Measurements from ENCODE around the gene SLFN12. TPM values are rescaled to one million over a fixed set of nuclear protein-coding genes. Genes with fewer than 3 reads are reported as not detected.
"Not testable (repeated sequence)": the region's sequence is repeated elsewhere in the genome, so short reads cannot be mapped to it uniquely, and the experiment has no call there.

The SLFN12 gene
- total RNA-seq, 4 donors from 2014 or later: 4.7 to 33.8 (median 7.5) TPM

DNA sequence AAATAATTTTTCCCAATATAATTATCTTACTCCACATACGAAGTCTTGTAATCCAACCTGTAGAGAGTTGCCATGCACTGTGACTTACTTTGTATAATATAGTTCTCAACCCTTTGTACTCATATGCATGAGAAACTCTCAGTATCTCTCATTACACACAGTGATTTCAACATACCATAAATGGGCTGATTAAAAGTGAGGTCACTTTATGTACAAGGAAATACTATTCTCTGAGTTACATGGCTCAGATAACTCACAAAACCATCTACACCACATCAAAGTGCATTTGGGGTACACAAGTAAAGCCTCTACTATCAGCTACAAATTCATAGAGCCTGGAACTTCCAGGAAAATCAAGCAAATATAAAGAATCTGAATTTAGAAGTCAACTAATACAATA is 27.9 kb downstream of the SLFN12 start:
- Histone ChIP-seq H3K4me1 (no peaks in the 10 kb centered on the region), H3K9me3 (no peaks in the 10 kb centered on the region), H3K4me3 (no peak overlapping the region), H3K36me3 (no peaks in the 10 kb centered on the region), H3K27ac (no peak overlapping the region), H3K27me3 (no peaks in the 10 kb centered on the region)
- DNase-seq: no peak
- TF ChIP-seq POLR2A (IDR thresholded peaks at IDR 0.05) (no peak), CTCF (IDR thresholded peaks at IDR 0.05) (no peak)

DNA sequence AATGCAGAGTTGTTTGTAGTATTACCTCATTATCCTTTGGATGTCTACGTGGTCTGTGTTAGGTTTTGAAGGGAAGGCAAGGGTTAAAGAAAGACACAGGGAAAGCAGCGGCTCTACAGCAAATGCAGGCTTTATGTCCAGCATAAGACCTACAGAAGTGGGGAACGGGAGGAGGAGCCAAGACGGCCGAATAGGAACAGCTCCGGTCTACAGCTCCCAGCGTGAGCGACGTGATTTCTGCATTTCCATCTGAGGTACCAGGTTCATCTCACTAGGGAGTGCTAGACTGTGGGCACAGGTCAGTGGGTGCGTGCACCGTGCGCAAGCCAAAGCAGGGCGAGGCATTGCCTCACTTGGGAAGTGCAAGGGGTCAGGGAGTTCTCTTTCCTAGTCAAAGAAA is 38.5 kb downstream of the SLFN12 start:
- DNase-seq, H3K4me1 ChIP-seq, H3K27me3 ChIP-seq, H3K9me3 ChIP-seq, H3K36me3 ChIP-seq, H3K27ac ChIP-seq, H3K4me3 ChIP-seq: not testable (repeated sequence)

- Histone ChIP-seq H3K36me3 (no peaks in the 10 kb centered on the region), H3K27ac (no peak overlapping the region), H3K4me3 (no peak overlapping the region), H3K9me3 (no peaks in the 10 kb centered on the region), H3K4me1 (no peaks in the 10 kb centered on the region), H3K27me3 (no peaks in the 10 kb centered on the region)
- no peak for TF ChIP-seq CTCF (IDR thresholded peaks at IDR 0.05)
- no peak for TF ChIP-seq POLR2A (IDR thresholded peaks at IDR 0.05)
- DNase-seq: no peak
Observed at GRCh38 chr17:35390663-35391062, 41.6 kb downstream of the SLFN12 start.

DNA sequence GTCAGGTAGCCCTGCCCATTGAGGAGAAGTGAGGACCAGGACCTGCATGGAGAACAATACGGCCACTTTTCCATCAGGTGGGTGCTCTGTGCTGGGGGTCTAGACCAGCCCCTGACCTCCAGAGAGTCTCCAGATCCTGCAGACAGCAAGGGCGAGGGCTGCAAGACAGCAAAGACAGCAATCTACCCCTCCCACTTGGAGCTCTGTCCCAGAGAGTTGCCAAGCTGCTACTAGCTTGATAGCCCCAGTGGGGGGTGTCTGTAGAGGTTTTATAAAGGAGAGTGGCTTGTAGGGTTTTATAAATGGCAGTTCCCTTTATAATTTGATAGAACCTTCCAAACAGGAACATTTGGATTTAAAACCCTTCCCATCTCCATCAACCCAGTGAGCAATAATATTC is 42.1 kb downstream of the SLFN12 start:
- Histone ChIP-seq H3K27me3 (no peaks in the 10 kb centered on the region), H3K4me1 (no peaks in the 10 kb centered on the region), H3K27ac (no peak overlapping the region), H3K4me3 (no peak overlapping the region), H3K9me3 (no peaks in the 10 kb centered on the region), H3K36me3 (no peaks in the 10 kb centered on the region)
- TF ChIP-seq POLR2A (IDR thresholded peaks at IDR 0.05): no peak
- DNase-seq: no peak

GRCh38 chr17:35387496-35387895 is 44.8 kb downstream of the SLFN12 start:
- TF ChIP-seq CTCF (IDR thresholded peaks at IDR 0.05): no peak
- no peak for TF ChIP-seq POLR2A (IDR thresholded peaks at IDR 0.05)
- Histone ChIP-seq H3K27ac (no peak overlapping the region), H3K4me1 (no peaks in the 10 kb centered on the region), H3K36me3 (no peaks in the 10 kb centered on the region), H3K9me3 (no peaks in the 10 kb centered on the region), H3K4me3 (no peak overlapping the region), H3K27me3 (no peaks in the 10 kb centered on the region)
- DNase-seq: no peak

DNA sequence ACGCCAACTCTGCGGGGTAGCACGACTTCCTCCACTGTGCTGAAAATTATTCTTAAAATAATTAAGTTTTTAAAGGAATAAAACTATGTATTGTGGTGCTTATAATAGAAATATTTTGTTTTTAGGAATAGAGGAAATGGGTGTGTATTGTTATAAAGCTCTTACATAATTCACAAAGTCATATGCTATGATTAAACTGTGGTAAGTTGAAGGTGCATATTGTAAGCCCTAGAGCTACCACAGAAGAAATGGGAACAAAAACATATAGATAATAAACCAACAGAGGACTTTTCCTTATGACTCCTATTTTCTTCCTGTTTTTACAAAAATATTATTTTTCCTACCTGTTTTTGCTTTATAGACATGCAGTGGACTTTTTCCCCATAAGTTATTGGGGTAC is 54.6 kb downstream of the SLFN12 start:
- no peaks in the 10 kb centered on the region for H3K36me3 ChIP-seq
- H3K4me1 ChIP-seq: no peaks in the 10 kb centered on the region
- H3K27me3 ChIP-seq: no peaks in the 10 kb centered on the region
- no peak overlapping the region for H3K4me3 ChIP-seq
- no peaks in the 10 kb centered on the region for H3K9me3 ChIP-seq
- H3K27ac ChIP-seq: no peak overlapping the region
- TF ChIP-seq CTCF (IDR thresholded peaks at IDR 0.05) (no peak), POLR2A (IDR thresholded peaks at IDR 0.05) (no peak)
- DNase-seq: no peak

DNA sequence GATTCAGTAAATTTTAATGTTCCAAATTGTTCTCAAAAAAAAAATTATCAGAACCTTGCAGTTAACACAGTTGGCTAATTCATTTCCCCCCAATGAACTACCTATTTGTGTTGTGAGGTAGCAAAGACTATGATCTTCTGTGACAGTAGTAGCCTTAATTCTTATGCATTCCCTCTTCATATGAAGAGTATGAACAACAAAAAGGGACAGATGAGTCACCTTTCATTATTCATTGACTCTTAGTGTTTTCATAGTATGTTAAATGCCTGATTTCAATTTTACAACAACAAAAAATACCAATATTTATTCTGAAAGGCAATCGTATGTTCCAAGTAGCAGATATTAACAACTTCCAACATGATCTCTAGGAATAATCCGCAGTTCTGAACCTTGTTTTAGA is 55.2 kb downstream of the SLFN12 start:
- no peak for TF ChIP-seq POLR2A (IDR thresholded peaks at IDR 0.05)
- TF ChIP-seq CTCF (IDR thresholded peaks at IDR 0.05): no peak
- no peaks in the 10 kb centered on the region for H3K4me1 ChIP-seq
- H3K9me3 ChIP-seq: no peaks in the 10 kb centered on the region
- no peak for DNase-seq
- H3K36me3 ChIP-seq: no peaks in the 10 kb centered on the region
- no peak overlapping the region for H3K4me3 ChIP-seq
- no peaks in the 10 kb centered on the region for H3K27me3 ChIP-seq
- no peak overlapping the region for H3K27ac ChIP-seq
